ENCODE data around the gene LDB2. TPM values are rescaled to one million over a fixed set of nuclear protein-coding genes. Genes with fewer than 3 reads are reported as not detected.

Gene LDB2
- polyA plus RNA-seq, 2 of the 4 experiments (the other 2 are of a cell fraction), result not detected

GRCh38 chr4:16858275-16858752 lies 40.1 kb downstream of the LDB2 start:
- ChIA-PET CTCF (no interaction called here), POLR2A (no interaction called here)
- WGBS (ENCODE audit: missing lambda C conversion rate), result 14% methylated on average over 9 of the region's 9 CpGs
- no peak for FAIRE-seq
- H3K9me3 ChIP-seq, result no peaks in the 10 kb centered on the region
- TF ChIP-seq JUNB (IDR thresholded peaks at IDR 0.05) (no peak), PHF8 (IDR thresholded peaks at IDR 0.05; ENCODE audit: borderline replicate concordance, low read depth) (no peak), ATOH8 (CRISPR knock-in tag; IDR thresholded peaks at IDR 0.05; ENCODE audit: low read depth) (no peak), USF2 (IDR thresholded peaks at IDR 0.05) (no peak), RNF2 (IDR thresholded peaks at IDR 0.05; ENCODE audit: borderline replicate concordance, low read depth) (no peak), HMGXB4 (CRISPR knock-in tag; IDR thresholded peaks at IDR 0.05; ENCODE audit: borderline replicate concordance) (no peak)
- no peak overlapping the region for H3K4me2 ChIP-seq
- no peak for ATAC-seq
- H3K27ac ChIP-seq, result no peak overlapping the region
- H3K4me1 ChIP-seq, result no peaks in the 10 kb centered on the region
- DNase-seq (ENCODE audit: low read depth in 1 of 2, low spot score in 1 of 2), result no peak
- no peak overlapping the region for H3K4me3 ChIP-seq

GRCh38 chr4:16857425-16857824 lies 41.0 kb downstream of the LDB2 start:
- no peaks in the 10 kb centered on the region for H3K9me3 ChIP-seq
- H3K27ac ChIP-seq, result no peak overlapping the region
- FAIRE-seq (no peak), DNase-seq (ENCODE audit: low read depth in 1 of 2, low spot score in 1 of 2) (no peak), ATAC-seq (no peak)
- TF ChIP-seq MYC (IDR thresholded peaks at IDR 0.05; ENCODE audit: borderline replicate concordance, low read length) (no peak), ZC3H11A (IDR thresholded peaks at IDR 0.05) (no peak), EP300 (IDR thresholded peaks at IDR 0.05) (no peak), BHLHE40 (IDR thresholded peaks at IDR 0.05; ENCODE audit: low read depth, low read length) (no peak), CTCF (IDR thresholded peaks at IDR 0.05) (no peak), USF2 (IDR thresholded peaks at IDR 0.05) (no peak), TP53 (CRISPR knock-in tag; IDR thresholded peaks at IDR 0.05) (no peak), HOXA7 (CRISPR knock-in tag; IDR thresholded peaks at IDR 0.05) (no peak), ZSCAN20 (CRISPR knock-in tag; IDR thresholded peaks at IDR 0.05) (no peak), PBX3 (IDR thresholded peaks at IDR 0.05) (no peak), HDAC2 (IDR thresholded peaks at IDR 0.05) (no peak), CHD2 (IDR thresholded peaks at IDR 0.05; ENCODE audit: low read length, partially characterized antibody) (no peak), RCOR1 (IDR thresholded peaks at IDR 0.05; ENCODE audit: low read depth, low read length) (no peak), FOSB (CRISPR knock-in tag; IDR thresholded peaks at IDR 0.05) (no peak), SREBF2 (IDR thresholded peaks at IDR 0.05) (no peak), RARB (CRISPR knock-in tag; IDR thresholded peaks at IDR 0.05) (no peak), NPAS2 (CRISPR knock-in tag; IDR thresholded peaks at IDR 0.05; ENCODE audit: borderline replicate concordance) (no peak), RFX5 (IDR thresholded peaks at IDR 0.05) (no peak), KDM1A (IDR thresholded peaks at IDR 0.05; ENCODE audit: low read depth) (no peak), NFE2L2 (conservative IDR thresholded peaks at IDR 0.05; ENCODE audit: low read length) (no peak)
- POLR2A ChIA-PET, result no interaction called here
- CTCF ChIA-PET, result no interaction called here
- H3K4me1 ChIP-seq, result no peaks in the 10 kb centered on the region
- WGBS (ENCODE audit: missing lambda C conversion rate), result 3% methylated on average over 5 of the region's 5 CpGs
- H3K4me2 ChIP-seq, result no peak overlapping the region
- no peak overlapping the region for H3K4me3 ChIP-seq

All from A549 (cell line).